ENCODE measurements around the gene FBXO31.
"Not testable (repeated sequence)": the region's sequence is repeated elsewhere in the genome, so short reads cannot be mapped to it uniquely, and the experiment has no call there.

FBXO31 gene

GRCh38 chr16:87391950-87392820 lies 8.6 kb upstream of the FBXO31 start, which contains the start of gene MAP1LC3B:
MAP1LC3B (plus strand) TSS chr16:87392336; CDS start chr16:87392428, 92 bp downstream.
- peak within 1 kb of the TSS; percentile 84 for H3K4me3 ChIP-seq (ENCODE audit: low read depth, low read length)

DNA sequence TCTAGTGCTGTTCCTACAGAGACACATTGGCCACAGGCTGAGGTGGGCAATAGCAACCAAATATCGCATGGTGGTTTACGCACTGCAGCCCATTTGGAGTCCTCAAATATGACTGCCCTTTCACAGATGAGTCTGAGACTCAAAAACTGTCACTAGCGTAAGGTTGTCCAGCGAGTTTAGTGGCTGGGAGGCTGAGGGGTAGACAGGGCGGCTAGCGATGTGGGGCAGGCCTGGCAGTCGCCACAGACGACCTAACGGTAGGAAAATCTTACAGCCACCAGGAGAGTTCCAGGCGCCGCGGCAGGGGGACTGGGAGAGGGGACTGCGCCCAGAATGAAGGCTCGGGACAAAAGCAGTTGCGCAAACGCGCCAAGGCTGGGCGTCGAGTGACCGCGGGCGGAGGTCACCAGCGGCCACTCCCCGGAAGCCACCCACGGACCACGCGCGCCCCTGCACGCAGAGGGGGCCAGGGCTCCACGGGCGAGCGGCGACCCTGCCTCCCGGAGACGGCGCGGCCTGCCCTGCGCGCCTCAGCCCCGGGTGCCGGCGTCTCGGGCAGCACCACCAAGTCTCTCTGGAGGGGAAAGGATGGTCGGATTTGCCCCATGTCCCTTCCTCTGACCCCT lies 7.9 kb upstream of the FBXO31 start:
- in situ Hi-C loops (cut with HindIII; ENCODE audit: low sequenced_read_pairs): no loop called here
- H3K4me3 ChIP-seq (ENCODE audit: low read depth, low read length): peak overlapping the region; percentile 53
- no peak for DNase-seq (ENCODE audit: low read depth, low spot score)
- TF ChIP-seq, protein P1, sequence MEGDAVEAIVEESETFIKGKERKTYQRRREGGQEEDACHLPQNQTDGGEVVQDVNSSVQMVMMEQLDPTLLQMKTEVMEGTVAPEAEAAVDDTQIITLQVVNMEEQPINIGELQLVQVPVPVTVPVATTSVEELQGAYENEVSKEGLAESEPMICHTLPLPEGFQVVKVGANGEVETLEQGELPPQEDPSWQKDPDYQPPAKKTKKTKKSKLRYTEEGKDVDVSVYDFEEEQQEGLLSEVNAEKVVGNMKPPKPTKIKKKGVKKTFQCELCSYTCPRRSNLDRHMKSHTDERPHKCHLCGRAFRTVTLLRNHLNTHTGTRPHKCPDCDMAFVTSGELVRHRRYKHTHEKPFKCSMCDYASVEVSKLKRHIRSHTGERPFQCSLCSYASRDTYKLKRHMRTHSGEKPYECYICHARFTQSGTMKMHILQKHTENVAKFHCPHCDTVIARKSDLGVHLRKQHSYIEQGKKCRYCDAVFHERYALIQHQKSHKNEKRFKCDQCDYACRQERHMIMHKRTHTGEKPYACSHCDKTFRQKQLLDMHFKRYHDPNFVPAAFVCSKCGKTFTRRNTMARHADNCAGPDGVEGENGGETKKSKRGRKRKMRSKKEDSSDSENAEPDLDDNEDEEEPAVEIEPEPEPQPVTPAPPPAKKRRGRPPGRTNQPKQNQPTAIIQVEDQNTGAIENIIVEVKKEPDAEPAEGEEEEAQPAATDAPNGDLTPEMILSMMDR (IDR thresholded peaks at IDR 0.05; ENCODE audit: low read depth, low read length): no peak

More at GRCh38 chr16:87391950-87392820, 8.6 kb upstream of the FBXO31 start, which contains the start of gene MAP1LC3B:
- DNase-seq (ENCODE audit: low read depth, low spot score): peak; percentile 97
- in situ Hi-C loops (cut with HindIII; ENCODE audit: low sequenced_read_pairs): no loop called here
- TF ChIP-seq, protein P1 (IDR thresholded peaks at IDR 0.05; ENCODE audit: low read depth, low read length): no peak

DNA sequence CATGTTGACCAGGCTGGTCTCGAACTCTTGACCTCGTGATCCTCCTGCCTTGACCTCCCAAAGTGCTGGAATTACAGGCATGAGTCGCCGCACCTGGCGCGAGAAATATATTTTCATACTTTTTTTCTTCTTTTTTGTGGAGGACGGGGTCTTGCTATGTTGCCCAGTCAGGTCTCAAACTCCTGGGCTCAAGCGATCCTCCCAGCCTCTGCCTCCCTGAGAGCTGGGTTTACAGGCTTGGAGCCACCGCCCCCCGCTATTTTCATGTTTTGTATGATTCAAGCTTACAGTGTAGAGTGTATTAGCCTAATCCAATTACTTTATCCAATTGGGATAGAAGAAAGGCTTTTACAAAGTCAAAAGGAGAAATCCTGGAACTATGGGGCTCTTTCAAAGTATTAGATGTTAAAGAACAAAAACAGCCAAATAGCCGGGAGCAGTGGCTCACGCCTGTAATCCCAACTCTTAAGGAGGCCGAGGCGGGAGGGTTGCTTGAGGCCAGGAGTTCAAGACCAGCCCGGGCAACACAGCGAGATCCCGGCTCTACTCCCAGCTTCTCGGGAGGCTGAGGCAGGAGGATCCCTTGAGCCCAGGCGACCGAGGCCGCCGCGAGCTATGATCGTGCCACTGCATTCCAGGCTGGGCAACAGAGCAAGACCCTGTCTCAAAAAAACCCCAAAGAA lies 7.2 kb upstream of the FBXO31 start:
- in situ Hi-C loops (cut with HindIII; ENCODE audit: low sequenced_read_pairs): no loop called here
- H3K4me3 ChIP-seq (ENCODE audit: low read depth, low read length): no peak overlapping the region

GRCh38 chr16:87389914-87390313 lies 6.3 kb upstream of the FBXO31 start:
- in situ Hi-C loops (cut with HindIII; ENCODE audit: low sequenced_read_pairs); H3K4me3 ChIP-seq (ENCODE audit: low read depth, low read length); DNase-seq (ENCODE audit: low read depth, low spot score): not testable (repeated sequence)

More for the DNA sequence above, 7.2 kb upstream of the FBXO31 start:
- TF ChIP-seq, protein P1 (IDR thresholded peaks at IDR 0.05; ENCODE audit: low read depth, low read length): no peak
- no peak for DNase-seq (ENCODE audit: low read depth, low spot score)

- H3K4me3 ChIP-seq (ENCODE audit: low read depth, low read length): no peak overlapping the region
- TF ChIP-seq, protein P1 (IDR thresholded peaks at IDR 0.05; ENCODE audit: low read depth, low read length): no peak
- in situ Hi-C loops (cut with HindIII; ENCODE audit: low sequenced_read_pairs): no loop called here
- no peak for DNase-seq (ENCODE audit: low read depth, low spot score)
These were observed 5.7 kb upstream of the FBXO31 start for GRCh38 chr16:87389245-87389644.

GRCh38 chr16:87388818-87389134 lies 5.2 kb upstream of the FBXO31 start:
- no peak for DNase-seq (ENCODE audit: low read depth, low spot score)
- no peak overlapping the region for H3K4me3 ChIP-seq (ENCODE audit: low read depth, low read length)
- in situ Hi-C loops (cut with HindIII; ENCODE audit: low sequenced_read_pairs): no loop called here
- TF ChIP-seq, protein P1 (IDR thresholded peaks at IDR 0.05; ENCODE audit: low read depth, low read length): no peak
